Parathyroid adenoma (tissue), 2 donors: ENCODE measurements around the gene TTC29.

Experiments
- H2AFZ ChIP-seq: fragments of 300-600 bp; sonication (generic); one replicate; pipeline ENCODE4 v1.7.0; 2017; ENCODE audit warnings: antibody characterized with exemption, mild to moderate bottlenecking
- H3K27ac ChIP-seq: fragments of 300-600 bp; sonication (generic); one replicate; pipeline ENCODE4 v1.7.0; 2017
- H3K27me3 ChIP-seq: fragments of 300-600 bp; sonication (generic); one replicate; pipeline ENCODE4 v1.7.0; 2017; ENCODE audit warnings: low read length; ENCODE audit not compliant: control insufficient read depth, insufficient read depth
- H3K36me3 ChIP-seq: fragments of 300-600 bp; sonication (generic); one replicate; pipeline ENCODE4 v1.7.0; 2017; ENCODE audit warnings: low read length; ENCODE audit not compliant: control insufficient read depth, insufficient read depth
- H3K4me1 ChIP-seq: fragments of 300-600 bp; sonication (generic); one replicate; pipeline ENCODE4 v1.7.0; 2017; ENCODE audit warnings: control low read depth
- H3K4me2 ChIP-seq: fragments of 300-600 bp; sonication (generic); one replicate; pipeline ENCODE4 v1.7.0; 2017; ENCODE audit warnings: low read length
- H3K4me3 ChIP-seq: fragments of 300-600 bp; sonication (generic); one replicate; pipeline ENCODE4 v1.7.0; 2017; ENCODE audit warnings: low read depth, low read length
- H3K79me2 ChIP-seq: fragments of 300-600 bp; sonication (generic); one replicate; pipeline ENCODE4 v1.7.0; 2017; ENCODE audit warnings: control low read depth
- H3K9ac ChIP-seq: fragments of 300-600 bp; sonication (generic); one replicate; pipeline ENCODE4 v1.7.0; 2017; ENCODE audit warnings: mild to moderate bottlenecking
- H3K9me3 ChIP-seq: fragments of 300-600 bp; sonication (generic); one replicate; pipeline ENCODE4 v1.7.0; 2017; ENCODE audit warnings: low read length; ENCODE audit not compliant: control insufficient read depth
- TF ChIP-seq, protein P1 (sequence below): fragments of 300-600 bp; sonication (generic); IDR thresholded peaks from one replicate; pipeline ENCODE4 v1.7.0; 2017; ENCODE audit warnings: antibody characterized with exemption, mild to moderate bottlenecking
- donor health status: primary hyperparathyroidism.

The TTC29 gene

DNA sequence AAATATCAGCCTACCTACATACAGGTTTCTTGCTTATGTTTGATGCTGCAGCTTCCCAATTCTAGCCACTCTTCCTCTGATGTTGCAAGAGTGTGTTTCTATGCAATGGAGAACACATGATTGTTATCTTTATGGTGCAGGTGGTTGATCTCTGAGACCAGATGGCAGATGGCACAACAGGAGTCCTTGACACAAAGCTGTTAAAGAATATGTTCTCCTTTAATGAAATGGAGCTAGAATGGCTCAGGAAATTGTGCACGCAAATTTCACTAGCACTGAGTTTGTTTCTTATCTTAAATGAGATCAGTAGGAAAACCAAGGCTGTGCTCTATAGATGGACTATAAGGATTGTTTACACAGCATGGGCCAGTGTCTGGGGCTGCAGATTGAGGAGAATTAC lies 29.9 kb upstream of the TTC29 start:
- no peaks in the 10 kb centered on the region for H3K4me1 ChIP-seq
- H3K9ac ChIP-seq = no peak overlapping the region
- no peaks in the 10 kb centered on the region for H3K36me3 ChIP-seq
- H3K27me3 ChIP-seq = no peaks in the 10 kb centered on the region
- no peak overlapping the region for H3K4me3 ChIP-seq
- H3K4me2 ChIP-seq = no peak overlapping the region
- TF ChIP-seq, protein P1, sequence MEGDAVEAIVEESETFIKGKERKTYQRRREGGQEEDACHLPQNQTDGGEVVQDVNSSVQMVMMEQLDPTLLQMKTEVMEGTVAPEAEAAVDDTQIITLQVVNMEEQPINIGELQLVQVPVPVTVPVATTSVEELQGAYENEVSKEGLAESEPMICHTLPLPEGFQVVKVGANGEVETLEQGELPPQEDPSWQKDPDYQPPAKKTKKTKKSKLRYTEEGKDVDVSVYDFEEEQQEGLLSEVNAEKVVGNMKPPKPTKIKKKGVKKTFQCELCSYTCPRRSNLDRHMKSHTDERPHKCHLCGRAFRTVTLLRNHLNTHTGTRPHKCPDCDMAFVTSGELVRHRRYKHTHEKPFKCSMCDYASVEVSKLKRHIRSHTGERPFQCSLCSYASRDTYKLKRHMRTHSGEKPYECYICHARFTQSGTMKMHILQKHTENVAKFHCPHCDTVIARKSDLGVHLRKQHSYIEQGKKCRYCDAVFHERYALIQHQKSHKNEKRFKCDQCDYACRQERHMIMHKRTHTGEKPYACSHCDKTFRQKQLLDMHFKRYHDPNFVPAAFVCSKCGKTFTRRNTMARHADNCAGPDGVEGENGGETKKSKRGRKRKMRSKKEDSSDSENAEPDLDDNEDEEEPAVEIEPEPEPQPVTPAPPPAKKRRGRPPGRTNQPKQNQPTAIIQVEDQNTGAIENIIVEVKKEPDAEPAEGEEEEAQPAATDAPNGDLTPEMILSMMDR = no peak
- no peak overlapping the region for H2AFZ ChIP-seq
- H3K9me3 ChIP-seq = no peaks in the 10 kb centered on the region
- no peak overlapping the region for H3K27ac ChIP-seq
- H3K79me2 ChIP-seq = no peaks in the 10 kb centered on the region

DNA sequence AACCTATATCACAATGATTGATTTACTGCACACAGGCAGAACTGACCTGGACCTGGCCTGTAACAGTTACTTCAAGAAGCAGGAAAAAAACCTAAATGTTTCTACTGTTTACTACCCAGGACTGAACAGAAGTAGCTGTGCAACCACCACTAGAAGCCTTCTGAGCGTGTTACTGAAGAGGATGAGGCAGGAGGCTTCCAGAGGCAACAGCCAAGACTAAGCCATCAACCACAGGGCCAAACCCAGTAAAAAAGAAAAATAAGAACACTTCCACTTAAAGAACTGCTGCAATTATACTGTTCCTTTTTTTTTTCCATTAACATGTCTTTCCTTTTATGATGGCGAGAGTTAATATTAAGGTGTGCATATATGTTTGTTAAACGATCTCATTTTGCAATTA lies 29.4 kb upstream of the TTC29 start:
- no peak overlapping the region for H3K9ac ChIP-seq
- no peaks in the 10 kb centered on the region for H3K4me1 ChIP-seq
- no peaks in the 10 kb centered on the region for H3K36me3 ChIP-seq
- no peak overlapping the region for H3K27ac ChIP-seq
- no peak overlapping the region for H2AFZ ChIP-seq
- H3K4me3 ChIP-seq = no peak overlapping the region
- no peaks in the 10 kb centered on the region for H3K27me3 ChIP-seq
- H3K9me3 ChIP-seq = no peaks in the 10 kb centered on the region
- H3K4me2 ChIP-seq = no peak overlapping the region
- TF ChIP-seq, protein P1 = no peak
- H3K79me2 ChIP-seq = no peaks in the 10 kb centered on the region

- H3K4me1 ChIP-seq = no peaks in the 10 kb centered on the region
- H3K9me3 ChIP-seq = no peaks in the 10 kb centered on the region
- no peak overlapping the region for H3K27ac ChIP-seq
- H3K9ac ChIP-seq = no peak overlapping the region
- no peak overlapping the region for H3K4me2 ChIP-seq
- H3K4me3 ChIP-seq = no peak overlapping the region
- H3K36me3 ChIP-seq = no peaks in the 10 kb centered on the region
- H3K79me2 ChIP-seq = no peaks in the 10 kb centered on the region
- no peaks in the 10 kb centered on the region for H3K27me3 ChIP-seq
- TF ChIP-seq, protein P1 = no peak
- no peak overlapping the region for H2AFZ ChIP-seq
Measured at GRCh38 chr4:146972036-146972435, 26.4 kb upstream of the TTC29 start.

DNA sequence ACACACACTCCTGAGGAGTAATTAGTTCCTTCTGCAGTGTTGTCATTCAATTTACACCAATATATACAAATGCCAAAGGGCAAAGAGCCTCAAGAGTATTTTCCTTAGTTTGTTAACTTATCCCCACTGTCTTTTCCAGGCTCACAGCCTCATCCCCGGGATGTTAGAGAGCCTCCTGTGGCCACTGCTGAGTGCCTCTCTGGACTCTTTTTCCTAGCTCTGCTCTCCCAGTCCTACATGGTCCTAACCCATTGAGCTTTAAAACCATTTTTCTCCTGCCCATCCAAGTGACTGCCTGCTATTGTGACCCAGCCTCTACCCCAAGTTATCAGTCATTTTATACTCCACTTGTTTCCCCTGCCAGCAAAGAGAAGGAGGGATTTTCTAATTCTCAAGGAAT lies 23.5 kb upstream of the TTC29 start:
- Histone ChIP-seq H3K4me2 (no peak overlapping the region), H3K9me3 (no peaks in the 10 kb centered on the region), H3K27ac (no peak overlapping the region), H3K9ac (no peak overlapping the region), H3K79me2 (no peaks in the 10 kb centered on the region), H3K4me3 (no peak overlapping the region), H3K27me3 (no peaks in the 10 kb centered on the region), H2AFZ (no peak overlapping the region), H3K4me1 (no peaks in the 10 kb centered on the region), H3K36me3 (no peaks in the 10 kb centered on the region)
- TF ChIP-seq, protein P1 = no peak

DNA sequence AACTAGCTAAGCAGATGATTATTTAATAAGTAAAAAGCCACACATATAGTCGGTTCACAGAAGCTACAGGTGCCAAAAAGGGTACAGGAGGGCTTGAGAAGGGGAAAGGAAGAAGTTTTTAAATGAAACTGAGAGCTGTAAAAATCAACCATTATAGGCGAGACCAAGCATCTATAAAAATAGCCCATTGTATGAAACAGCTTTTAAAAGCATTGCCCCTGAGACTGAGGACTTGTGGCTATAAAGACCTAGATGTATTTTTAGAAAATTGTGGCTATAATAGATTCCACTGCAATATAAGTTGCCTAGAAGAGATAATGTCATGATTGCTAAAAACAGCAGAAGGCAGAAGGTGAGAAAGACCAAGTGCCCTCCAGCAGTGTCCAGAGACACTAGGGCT lies 15.0 kb upstream of the TTC29 start:
- TF ChIP-seq, protein P1 = no peak

More for the DNA sequence above, 15.0 kb upstream of the TTC29 start:
- Histone ChIP-seq H3K27me3 (no peaks in the 10 kb centered on the region), H3K4me1 (no peaks in the 10 kb centered on the region), H3K27ac (no peak overlapping the region), H3K4me3 (no peak overlapping the region), H3K9me3 (no peaks in the 10 kb centered on the region), H3K9ac (no peak overlapping the region), H3K4me2 (no peak overlapping the region), H2AFZ (no peak overlapping the region), H3K36me3 (no peaks in the 10 kb centered on the region), H3K79me2 (no peaks in the 10 kb centered on the region)
